GM18907 (cell line): ENCODE measurements around the gene CDHR2.
A peak's percentile ranks its signal among the peaks of the same experiment; 100 is the strongest.

ENCODE experiments used
- ATAC-seq: cut with Tn5 transposase; IDR thresholded peaks from one replicate; pipeline ENCODE4 v1.9.1; 2021; ENCODE audit warnings: mild to moderate bottlenecking, moderate library complexity; ENCODE audit not compliant: unreplicated experiment

CDHR2 gene

GRCh38 chr5:176529116-176529740 lies 19.9 kb upstream of the CDHR2 start:
- ATAC-seq = no peak

- no peak for ATAC-seq
These were observed 19.4 kb upstream of the CDHR2 start for GRCh38 chr5:176529741-176530141.

GRCh38 chr5:176530393-176530982 lies 18.7 kb upstream of the CDHR2 start:
- no peak for ATAC-seq

GRCh38 chr5:176530983-176531901 lies 17.9 kb upstream of the CDHR2 start:
- ATAC-seq = no peak

- ATAC-seq = no peak
These were observed 17.1 kb upstream of the CDHR2 start for GRCh38 chr5:176531902-176532493.

GRCh38 chr5:176532795-176533194 lies 16.3 kb upstream of the CDHR2 start:
- ATAC-seq = no peak

GRCh38 chr5:176533390-176533789 lies 15.8 kb upstream of the CDHR2 start:
- no peak for ATAC-seq

GRCh38 chr5:176533894-176534611 lies 15.1 kb upstream of the CDHR2 start:
- ATAC-seq = no peak

GRCh38 chr5:176534640-176535039 lies 14.5 kb upstream of the CDHR2 start:
- no peak for ATAC-seq

- ATAC-seq = no peak
These were observed 14.0 kb upstream of the CDHR2 start for GRCh38 chr5:176535101-176535663.

- no peak for ATAC-seq
These were observed 13.4 kb upstream of the CDHR2 start for GRCh38 chr5:176535664-176536131.

- peak; percentile 24 for ATAC-seq
These were observed 12.8 kb upstream of the CDHR2 start for GRCh38 chr5:176536132-176536901.

GRCh38 chr5:176536902-176537553 lies 12.1 kb upstream of the CDHR2 start, which contains the start of gene RNF44:
RNF44 (minus strand) TSS chr5:176537402; CDS start chr5:176532472, 4,930 bp downstream.
- ATAC-seq = peak; percentile 66

GRCh38 chr5:176537554-176538229 lies 11.4 kb upstream of the CDHR2 start:
- peak; percentile 71 for ATAC-seq

GRCh38 chr5:176538230-176538988 lies 10.7 kb upstream of the CDHR2 start:
- ATAC-seq = no peak

- ATAC-seq = no peak
These were observed 10.2 kb upstream of the CDHR2 start for GRCh38 chr5:176538989-176539384.

GRCh38 chr5:176540476-176540899 lies 8.7 kb upstream of the CDHR2 start:
- ATAC-seq = no peak

GRCh38 chr5:176540956-176541337 lies 8.2 kb upstream of the CDHR2 start:
- ATAC-seq = no peak
